Omental fat pad (tissue), 4 donors: ENCODE results near the gene HSD17B8. TPM values are rescaled to one million over a fixed set of nuclear protein-coding genes. Genes with fewer than 3 reads are reported as not detected.

Source experiments
- ATAC-seq: fragments of 150-250 bp; one replicate; pipeline ENCODE4 v1.9.1; 2016; ENCODE audit warnings: mild to moderate bottlenecking, moderate library complexity; ENCODE audit not compliant: low FRiP score
- DNase-seq: peaks from one replicate; pipeline ENCODE4 v3.0.0-alpha.2; 2019; ENCODE audit warnings: low spot score
- CTCF ChIP-seq, 3 donors: fragments of 450-650 bp; IDR thresholded peaks; one replicate each; pipeline ENCODE4 v1.5.1; 2016 to 2017; ENCODE audit warnings: antibody characterized with exemption in 3 of 3, mild to moderate bottlenecking in 3 of 3, moderate library complexity in 2 of 3
- total RNA-seq, 4 donors: library from RNA; depleted of rRNA; stranded (reverse); fragments of >200 nt; gene quantifications; one replicate each; pipeline ENCODE4 v1.1.0, GENCODE V29; 2016

HSD17B8 gene
- total RNA-seq, 4 donors from 2014 or later, result 6.9 to 13.6 (median 11.0) TPM

- TF ChIP-seq CTCF (IDR thresholded peaks at IDR 0.05), result no peak
- ATAC-seq (no peak), DNase-seq (no peak)
Observed at GRCh38 chr6:33167374-33168283, 36.8 kb upstream of the HSD17B8 start.

GRCh38 chr6:33168284-33168601 is 36.2 kb upstream of the HSD17B8 start:
- ATAC-seq (no peak), DNase-seq (no peak)
- TF ChIP-seq CTCF (IDR thresholded peaks at IDR 0.05), result no peak

GRCh38 chr6:33168639-33169038 is 35.8 kb upstream of the HSD17B8 start:
- DNase-seq (no peak), ATAC-seq (no peak)
- TF ChIP-seq CTCF (IDR thresholded peaks at IDR 0.05), result no peak

GRCh38 chr6:33169291-33170175 is 34.9 kb upstream of the HSD17B8 start:
- DNase-seq (no peak), ATAC-seq (no peak)
- no peak for TF ChIP-seq CTCF (IDR thresholded peaks at IDR 0.05)

- TF ChIP-seq CTCF (IDR thresholded peaks at IDR 0.05), result no peak
- DNase-seq, result no peak
- ATAC-seq, result no peak
Observed at GRCh38 chr6:33170176-33171015, 34.1 kb upstream of the HSD17B8 start.

- TF ChIP-seq CTCF (IDR thresholded peaks at IDR 0.05), result no peak
- DNase-seq (no peak), ATAC-seq (no peak)
Observed at GRCh38 chr6:33171016-33171879, 33.2 kb upstream of the HSD17B8 start.
